Measurements from ENCODE around the gene GPR33. TPM values are rescaled to one million over a fixed set of nuclear protein-coding genes. Genes with fewer than 3 reads are reported as not detected.
A peak's percentile ranks its signal among the peaks of the same experiment; 100 is the strongest.

GPR33 gene
- total and polyA plus RNA-seq, 2 donors (not counting 1 experiment from before 2014, with no cell fraction given), result not detected

DNA sequence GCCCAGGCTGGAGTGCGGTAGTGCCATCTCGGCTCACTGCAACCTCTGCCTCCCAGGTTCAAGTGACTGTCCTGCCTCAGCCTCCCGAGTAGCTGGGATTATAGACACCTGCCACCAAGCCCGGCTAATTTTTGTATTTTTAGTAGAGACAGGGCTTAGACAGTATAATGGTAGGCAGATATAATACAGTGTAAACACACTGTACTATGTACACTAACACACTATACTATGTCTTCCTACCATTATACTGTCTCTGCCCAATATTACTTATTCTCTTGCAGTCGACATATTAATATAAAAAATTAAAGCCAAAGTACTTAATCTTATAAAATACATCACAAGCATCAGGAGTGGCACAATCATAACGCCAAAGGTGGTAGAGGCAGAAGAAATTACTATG is 45.6 kb downstream of the GPR33 start:
- no peak for DNase-seq (ENCODE audit: low read depth in 2 of 2)
- Histone ChIP-seq H3K9ac (ENCODE audit: insufficient read depth, low read length) (no peak overlapping the region), H4K20me1 (ENCODE audit: control insufficient read depth, extremely low read depth, insufficient read depth, low read length) (no peaks in the 10 kb centered on the region), H2AFZ (ENCODE audit: low read length) (no peak overlapping the region), H3K36me3 (ENCODE audit: control insufficient read depth, insufficient read depth, low read length) (no peaks in the 10 kb centered on the region), H3K79me2 (ENCODE audit: control insufficient read depth, insufficient read depth, low read length) (no peaks in the 10 kb centered on the region), H3K9me3 (ENCODE audit: control insufficient read depth, insufficient read depth, low read depth, low read length) (no peaks in the 10 kb centered on the region), H3K4me3 (replicated peaks in 1 of 4; ENCODE audit: control extremely low read depth in 1 of 4, insufficient read depth in 1 of 4, low read depth in 3 of 4, low read length in 4 of 4) (no peak overlapping the region), H3K27me3 (ENCODE audit: control insufficient read depth, insufficient read depth, low read length) (no peaks in the 10 kb centered on the region), H3K4me2 (ENCODE audit: extremely low read depth, insufficient read depth, low read length) (no peak overlapping the region), H3K27ac (ENCODE audit: insufficient read depth, low read length) (peak overlapping the region; percentile 54), H3K4me1 (ENCODE audit: control insufficient read depth, extremely low read depth, insufficient read depth, low read length) (peaks cover 3% of the 10 kb centered on the region)
- TF ChIP-seq, protein P1, sequence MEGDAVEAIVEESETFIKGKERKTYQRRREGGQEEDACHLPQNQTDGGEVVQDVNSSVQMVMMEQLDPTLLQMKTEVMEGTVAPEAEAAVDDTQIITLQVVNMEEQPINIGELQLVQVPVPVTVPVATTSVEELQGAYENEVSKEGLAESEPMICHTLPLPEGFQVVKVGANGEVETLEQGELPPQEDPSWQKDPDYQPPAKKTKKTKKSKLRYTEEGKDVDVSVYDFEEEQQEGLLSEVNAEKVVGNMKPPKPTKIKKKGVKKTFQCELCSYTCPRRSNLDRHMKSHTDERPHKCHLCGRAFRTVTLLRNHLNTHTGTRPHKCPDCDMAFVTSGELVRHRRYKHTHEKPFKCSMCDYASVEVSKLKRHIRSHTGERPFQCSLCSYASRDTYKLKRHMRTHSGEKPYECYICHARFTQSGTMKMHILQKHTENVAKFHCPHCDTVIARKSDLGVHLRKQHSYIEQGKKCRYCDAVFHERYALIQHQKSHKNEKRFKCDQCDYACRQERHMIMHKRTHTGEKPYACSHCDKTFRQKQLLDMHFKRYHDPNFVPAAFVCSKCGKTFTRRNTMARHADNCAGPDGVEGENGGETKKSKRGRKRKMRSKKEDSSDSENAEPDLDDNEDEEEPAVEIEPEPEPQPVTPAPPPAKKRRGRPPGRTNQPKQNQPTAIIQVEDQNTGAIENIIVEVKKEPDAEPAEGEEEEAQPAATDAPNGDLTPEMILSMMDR (conservative IDR thresholded peaks at IDR 0.05 in 1 of 2, IDR thresholded peaks at IDR 0.05 in 1 of 2; ENCODE audit: low read depth in 1 of 2, low read length in 2 of 2), result no peak
- no peak for TF ChIP-seq EZH2 (IDR thresholded peaks at IDR 0.05; ENCODE audit: low read length, missing control alignments)

DNA sequence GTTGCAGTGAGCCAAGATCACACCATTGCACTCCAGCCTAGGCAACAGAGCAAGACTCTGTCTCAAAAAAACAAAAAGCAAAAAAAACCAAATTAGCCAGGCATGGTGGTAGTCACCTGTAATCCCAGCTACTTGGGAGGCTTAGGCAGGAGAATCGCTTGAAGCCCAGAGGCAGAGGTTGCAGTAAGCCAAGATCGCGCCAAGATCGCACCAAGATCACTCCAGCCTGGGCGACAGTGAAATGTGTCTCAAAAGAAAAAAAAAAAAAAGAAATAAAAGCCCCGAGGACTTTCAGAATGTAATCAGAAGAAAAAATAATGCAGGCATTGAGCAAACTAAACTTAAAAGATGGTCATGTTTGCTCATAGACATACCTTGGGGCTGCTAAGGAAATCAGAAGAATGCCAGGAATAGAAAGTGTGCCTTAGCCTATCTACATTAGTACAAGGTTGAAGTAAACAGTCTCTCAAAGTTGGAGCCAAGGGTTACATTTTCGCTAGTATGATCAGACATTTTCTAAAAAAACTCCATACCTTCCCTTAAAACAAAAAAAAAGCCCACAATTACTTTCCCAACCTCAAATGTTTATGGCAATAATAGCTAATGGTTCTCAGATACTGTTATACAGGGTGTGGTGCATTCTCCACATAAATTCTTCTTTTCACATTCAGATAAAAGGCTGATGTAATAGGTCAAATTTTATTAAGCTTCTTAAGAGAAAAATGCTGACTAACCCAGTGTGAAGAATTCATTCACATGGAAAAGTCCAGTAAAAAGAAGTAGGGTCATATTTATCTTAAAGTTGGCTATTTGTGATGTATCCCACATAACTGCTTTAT is 46.3 kb downstream of the GPR33 start:
- Histone ChIP-seq H3K4me1 (ENCODE audit: control insufficient read depth, extremely low read depth, insufficient read depth, low read length) (peaks cover 3% of the 10 kb centered on the region), H3K79me2 (ENCODE audit: control insufficient read depth, insufficient read depth, low read length) (no peaks in the 10 kb centered on the region), H2AFZ (ENCODE audit: low read length) (peak overlapping the region; percentile 34), H3K36me3 (ENCODE audit: control insufficient read depth, insufficient read depth, low read length) (no peaks in the 10 kb centered on the region), H3K9ac (ENCODE audit: insufficient read depth, low read length) (no peak overlapping the region), H3K27ac (ENCODE audit: insufficient read depth, low read length) (peak overlapping the region; percentile 17), H4K20me1 (ENCODE audit: control insufficient read depth, extremely low read depth, insufficient read depth, low read length) (no peaks in the 10 kb centered on the region), H3K4me2 (ENCODE audit: extremely low read depth, insufficient read depth, low read length) (no peak overlapping the region), H3K4me3 (replicated peaks in 1 of 4; ENCODE audit: control extremely low read depth in 1 of 4, insufficient read depth in 1 of 4, low read depth in 3 of 4, low read length in 4 of 4) (no peak overlapping the region), H3K27me3 (ENCODE audit: control insufficient read depth, insufficient read depth, low read length) (no peaks in the 10 kb centered on the region), H3K9me3 (ENCODE audit: control insufficient read depth, insufficient read depth, low read depth, low read length) (no peaks in the 10 kb centered on the region)
- TF ChIP-seq EZH2 (IDR thresholded peaks at IDR 0.05; ENCODE audit: low read length, missing control alignments), result no peak
- TF ChIP-seq, protein P1 (conservative IDR thresholded peaks at IDR 0.05 in 1 of 2, IDR thresholded peaks at IDR 0.05 in 1 of 2; ENCODE audit: low read depth in 1 of 2, low read length in 2 of 2), result no peak
- DNase-seq (ENCODE audit: low read depth in 2 of 2), result peak; percentile 67 to 92

DNA sequence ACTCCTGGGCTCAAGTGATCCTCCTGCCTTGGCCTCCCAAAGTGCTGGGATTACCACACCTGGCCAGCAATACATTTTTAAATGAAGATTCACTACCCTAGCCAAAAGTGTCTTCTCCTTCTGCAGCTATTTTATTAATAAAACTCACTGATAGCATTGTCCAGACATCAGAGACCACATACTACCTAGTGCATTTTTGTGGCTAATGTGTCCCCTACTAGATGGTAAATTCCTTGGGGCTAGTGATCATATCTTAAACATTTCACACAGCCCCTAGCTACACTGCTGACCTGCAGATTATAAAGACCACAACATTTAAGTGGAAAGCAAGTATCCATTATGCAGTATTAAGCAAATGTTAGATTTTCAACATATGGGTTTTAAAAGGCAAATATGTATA is 47.6 kb downstream of the GPR33 start:
- DNase-seq (ENCODE audit: low read depth in 2 of 2), result peak in 1 of 2 donors; percentile 66
- no peaks in the 10 kb centered on the region for H3K27me3 ChIP-seq (ENCODE audit: control insufficient read depth, insufficient read depth, low read length)
- no peaks in the 10 kb centered on the region for H3K36me3 ChIP-seq (ENCODE audit: control insufficient read depth, insufficient read depth, low read length)

More for the DNA sequence above, 47.6 kb downstream of the GPR33 start:
- Histone ChIP-seq H3K9me3 (ENCODE audit: control insufficient read depth, insufficient read depth, low read depth, low read length) (no peaks in the 10 kb centered on the region), H3K4me1 (ENCODE audit: control insufficient read depth, extremely low read depth, insufficient read depth, low read length) (peaks cover 3% of the 10 kb centered on the region), H3K9ac (ENCODE audit: insufficient read depth, low read length) (no peak overlapping the region), H2AFZ (ENCODE audit: low read length) (no peak overlapping the region), H3K27ac (ENCODE audit: insufficient read depth, low read length) (no peak overlapping the region), H3K4me3 (replicated peaks in 1 of 4; ENCODE audit: control extremely low read depth in 1 of 4, insufficient read depth in 1 of 4, low read depth in 3 of 4, low read length in 4 of 4) (no peak overlapping the region), H3K4me2 (ENCODE audit: extremely low read depth, insufficient read depth, low read length) (no peak overlapping the region), H4K20me1 (ENCODE audit: control insufficient read depth, extremely low read depth, insufficient read depth, low read length) (no peaks in the 10 kb centered on the region), H3K79me2 (ENCODE audit: control insufficient read depth, insufficient read depth, low read length) (no peaks in the 10 kb centered on the region)
- no peak for TF ChIP-seq EZH2 (IDR thresholded peaks at IDR 0.05; ENCODE audit: low read length, missing control alignments)
- TF ChIP-seq, protein P1 (conservative IDR thresholded peaks at IDR 0.05 in 1 of 2, IDR thresholded peaks at IDR 0.05 in 1 of 2; ENCODE audit: low read depth in 1 of 2, low read length in 2 of 2), result no peak

Measured in fibroblast of lung (primary cell).